H9 (cell line): ENCODE data around the gene GMPR. TPM values are rescaled to one million over a fixed set of nuclear protein-coding genes. Genes with fewer than 3 reads are reported as not detected.

Experiments used
- DNase-seq: peaks from one replicate; pipeline ENCODE4 v3.0.0-alpha.2; 2017
- H2AFZ ChIP-seq: one replicate; pipeline ENCODE4 v1.6.1; 2013; ENCODE audit warnings: mild to moderate bottlenecking, low read length, control low read depth, moderate library complexity
- H2AK5ac ChIP-seq: 2 replicates; pipeline ENCODE4 v1.6.1; 2013; ENCODE audit warnings: low read length, control low read depth, mixed read lengths; ENCODE audit not compliant: insufficient read length
- H2BK120ac ChIP-seq: one replicate; pipeline ENCODE4 v1.6.1; 2013; ENCODE audit warnings: low read depth, mild to moderate bottlenecking, low read length, control low read depth, inconsistent platforms; ENCODE audit not compliant: poor library complexity, severe bottlenecking
- H2BK12ac ChIP-seq: 2 replicates; pipeline ENCODE4 v1.6.1; 2013; ENCODE audit warnings: low read length, control low read depth, mixed read lengths, low read depth; ENCODE audit not compliant: insufficient read length
- H2BK15ac ChIP-seq: 2 replicates; pipeline ENCODE4 v1.6.1; 2013; ENCODE audit warnings: low read depth, low read length, control low read depth
- H2BK20ac ChIP-seq: one replicate; pipeline ENCODE4 v1.6.1; 2013; ENCODE audit warnings: low read depth, mild to moderate bottlenecking, low read length, control low read depth, inconsistent platforms; ENCODE audit not compliant: poor library complexity, severe bottlenecking
- H2BK5ac ChIP-seq: 2 replicates; pipeline ENCODE4 v1.6.1; 2013; ENCODE audit warnings: low read length, control low read depth, mixed read lengths; ENCODE audit not compliant: insufficient read length
- H3K14ac ChIP-seq: 2 replicates; pipeline ENCODE4 v1.6.1; 2013; ENCODE audit warnings: low read length, control low read depth; ENCODE audit not compliant: insufficient read depth
- H3K18ac ChIP-seq: 2 replicates; pipeline ENCODE4 v1.6.1; 2013; ENCODE audit warnings: low read depth, mild to moderate bottlenecking, mixed read lengths, low read length, control low read depth; ENCODE audit not compliant: insufficient read length
- H3K23ac ChIP-seq: 2 replicates; pipeline ENCODE4 v1.6.1; 2013; ENCODE audit warnings: low read length, control low read depth, mixed read lengths, low read depth; ENCODE audit not compliant: insufficient read length
- H3K23me2 ChIP-seq: 2 replicates; pipeline ENCODE4 v1.6.1; 2013; ENCODE audit warnings: low read depth, mild to moderate bottlenecking, mixed read lengths, low read length, control low read depth; ENCODE audit not compliant: insufficient read length, poor library complexity, severe bottlenecking
- H3K27ac ChIP-seq: 2 replicates; pipeline ENCODE4 v1.5.1; 2013; ENCODE audit warnings: low read length, control low read depth, mixed read lengths, low read depth; ENCODE audit not compliant: insufficient read length
- H3K27me3 ChIP-seq: 2 replicates; pipeline ENCODE4 v1.6.1; 2013; ENCODE audit warnings: low read length, control low read depth, inconsistent platforms; ENCODE audit not compliant: insufficient read depth
- H3K4ac ChIP-seq: 2 replicates; pipeline ENCODE4 v1.6.1; 2013; ENCODE audit warnings: low read depth, mild to moderate bottlenecking, control low read depth, inconsistent platforms, low read length, moderate library complexity
- H3K4me1 ChIP-seq: 2 replicates; pipeline ENCODE4 v1.6.1; 2013; ENCODE audit warnings: low read length, control low read depth, inconsistent platforms; ENCODE audit not compliant: insufficient read depth
- H3K4me2 ChIP-seq: 2 replicates; pipeline ENCODE4 v1.6.1; 2013; ENCODE audit warnings: low read length, control low read depth, mixed read lengths; ENCODE audit not compliant: insufficient read length, insufficient read depth
- H3K56ac ChIP-seq: 2 replicates; pipeline ENCODE4 v1.6.1; 2013; ENCODE audit warnings: low read depth, mild to moderate bottlenecking, mixed read lengths, low read length, control low read depth; ENCODE audit not compliant: insufficient read length
- H3K79me1 ChIP-seq: 2 replicates; pipeline ENCODE4 v1.6.1; 2013; ENCODE audit warnings: low read depth, mild to moderate bottlenecking, moderate library complexity, low read length, control low read depth, inconsistent platforms; ENCODE audit not compliant: insufficient read depth, poor library complexity, severe bottlenecking
- H3K79me2 ChIP-seq: 2 replicates; pipeline ENCODE4 v1.6.1; 2013; ENCODE audit warnings: low read length, control low read depth, inconsistent platforms; ENCODE audit not compliant: insufficient read depth
- H3K9ac ChIP-seq: 2 replicates; pipeline ENCODE4 v1.6.1; 2013; ENCODE audit warnings: low read length, control low read depth, mixed read lengths; ENCODE audit not compliant: insufficient read length; ENCODE audit errors: extremely low read depth
- H3K9me3 ChIP-seq: one replicate; pipeline ENCODE4 v1.6.1; 2013; ENCODE audit warnings: low read depth, low read length, inconsistent platforms; ENCODE audit not compliant: control insufficient read depth
- H3T11ph ChIP-seq: one replicate; pipeline ENCODE4 v1.6.1; 2013; ENCODE audit warnings: mild to moderate bottlenecking, low read length, control low read depth, inconsistent platforms
- H4K20me1 ChIP-seq: one replicate; pipeline ENCODE4 v1.6.1; 2013; ENCODE audit not compliant: control insufficient read depth, insufficient read length, insufficient read depth
- H4K5ac ChIP-seq: 2 replicates; pipeline ENCODE4 v1.6.1; 2013; ENCODE audit warnings: low read depth, mild to moderate bottlenecking, mixed read lengths, low read length, control low read depth; ENCODE audit not compliant: insufficient read length
- H4K8ac ChIP-seq: replicated peaks from 2 replicates; pipeline ENCODE4 v1.6.1; 2013; ENCODE audit warnings: low read length, control low read depth, mixed read lengths, low read depth; ENCODE audit not compliant: insufficient read length
- H4K91ac ChIP-seq: 2 replicates; pipeline ENCODE4 v1.6.1; 2013; ENCODE audit warnings: low read depth, mild to moderate bottlenecking, moderate library complexity, mixed read lengths, low read length, control low read depth; ENCODE audit not compliant: insufficient read length
- H3K27ac Mint-ChIP-seq, 3 experiments: 2 replicates in 2 of 3; 3 replicates in 1 of 3; pipeline ENCODE4 v1.8.0; 2020 to 2021; ENCODE audit warnings: mixed read lengths in 3 of 3, mild to moderate bottlenecking in 1 of 3, moderate library complexity in 1 of 3
- H3K27me3 Mint-ChIP-seq: 2 replicates; pipeline ENCODE4 v1.8.0; 2021; ENCODE audit warnings: low read depth, mild to moderate bottlenecking, moderate library complexity, mixed read lengths
- H3K36me3 Mint-ChIP-seq, 3 experiments: 2 replicates in 2 of 3; 3 replicates in 1 of 3; pipeline ENCODE4 v1.8.0; 2020 to 2021; ENCODE audit warnings: low read depth in 3 of 3, mixed read lengths in 3 of 3; ENCODE audit not compliant: insufficient read depth in 1 of 3
- H3K4me1 Mint-ChIP-seq, 2 experiments: 2 replicates each; pipeline ENCODE4 v1.8.0; 2020; ENCODE audit warnings: mixed read lengths in 2 of 2
- H3K4me3 Mint-ChIP-seq, 2 experiments: 2 replicates in 1 of 2; 3 replicates in 1 of 2; pipeline ENCODE4 v1.8.0; 2020 to 2021; ENCODE audit warnings: mild to moderate bottlenecking in 2 of 2, mixed read lengths in 2 of 2, moderate library complexity in 1 of 2
- H3K9me3 Mint-ChIP-seq, 2 experiments: 2 replicates in 1 of 2; 3 replicates in 1 of 2; pipeline ENCODE4 v1.8.0; 2020; ENCODE audit warnings: mild to moderate bottlenecking in 2 of 2, mixed read lengths in 2 of 2, moderate library complexity in 1 of 2
- CTCF ChIP-seq: fragments of 200-600 bp; sonication (generic); conservative IDR thresholded peaks from 3 replicates; pipeline ENCODE4 v1.8.0; 2021; ENCODE audit warnings: antibody characterized with exemption, mild to moderate bottlenecking
- WGBS: extraction: QIAGEN DNeasy Blood & Tissue Kit; methylation state at CpG from one replicate; pipeline ENCODE4 v1.1.7; 2013; ENCODE audit warnings: missing lambda C conversion rate, low lambda C conversion rate, mixed read lengths; ENCODE audit not compliant: insufficient read length; ENCODE audit errors: extremely low coverage; 5-methylcytosine and 5-hydroxymethylcytosine counted together
- total RNA-seq: library from RNA; stranded (reverse); gene quantifications from 2 replicates; pipeline ENCODE4 v1.2.1, GENCODE V29; 2021

Gene GMPR
- total RNA-seq, 1 experiment from 2014 or later, result 0.70 TPM

- H2BK12ac ChIP-seq, result no peak overlapping the region
- H3K36me3 Mint-ChIP-seq, result no peaks in the 10 kb centered on the region
- H3K79me1 ChIP-seq, result no peaks in the 10 kb centered on the region
- no peak overlapping the region for H2BK20ac ChIP-seq
- H4K8ac ChIP-seq, result no peak overlapping the region
- H2AK5ac ChIP-seq, result no peak overlapping the region
- no peak for TF ChIP-seq CTCF
- WGBS, result no CpG with 5 or more reads among the region's 9 CpGs
- no peak overlapping the region for H3K56ac ChIP-seq
- no peak overlapping the region for H3T11ph ChIP-seq
- no peaks in the 10 kb centered on the region for H3K27me3 ChIP-seq
- H3K79me2 ChIP-seq, result no peaks in the 10 kb centered on the region
- H3K4me1 Mint-ChIP-seq, result peaks cover 25 to 33% of the 10 kb centered on the region in 2 experiments
- H3K4me1 ChIP-seq, result peaks cover 4% of the 10 kb centered on the region; the same call in 1 of the 2 replicates
- H3K27me3 Mint-ChIP-seq, result peaks cover 5% of the 10 kb centered on the region
- H3K9ac ChIP-seq, result no peak overlapping the region
- H3K4ac ChIP-seq, result no peak overlapping the region
- H2BK5ac ChIP-seq, result no peak overlapping the region
- H3K14ac ChIP-seq, result no peak overlapping the region
- DNase-seq, result no peak
- no peaks in the 10 kb centered on the region for H3K23me2 ChIP-seq
- no peak overlapping the region for H2BK15ac ChIP-seq
- no peaks in the 10 kb centered on the region for H4K20me1 ChIP-seq
- no peak overlapping the region for H3K23ac ChIP-seq
- H2AFZ ChIP-seq, result no peak overlapping the region
- H4K5ac ChIP-seq, result no peak overlapping the region
- H3K27ac Mint-ChIP-seq, result no peak overlapping the region
- H3K4me2 ChIP-seq, result no peak overlapping the region
- H3K9me3 Mint-ChIP-seq, result 0 out of 5 replicates have a peak, but pooled peaks cover 0 to 3% of the 10 kb centered on the region in 2 experiments
- no peak overlapping the region for H3K4me3 Mint-ChIP-seq
- H3K27ac ChIP-seq, result no peak overlapping the region
- H4K91ac ChIP-seq, result no peak overlapping the region
- H3K9me3 ChIP-seq, result no peaks in the 10 kb centered on the region
- no peak overlapping the region for H2BK120ac ChIP-seq
- no peak overlapping the region for H3K18ac ChIP-seq
These were observed 16.1 kb downstream of the GMPR start for GRCh38 chr6:16254535-16254934.
